GM18909 (cell line): ENCODE data around the gene IPO5.
"Not testable (repeated sequence)": the region's sequence is repeated elsewhere in the genome, so short reads cannot be mapped to it uniquely, and the experiment has no call there.

Source experiments
- ATAC-seq: cut with Tn5 transposase; IDR thresholded peaks from one replicate; pipeline ENCODE4 v1.9.1; 2021; ENCODE audit warnings: mild to moderate bottlenecking; ENCODE audit not compliant: unreplicated experiment, poor library complexity

IPO5 gene

DNA sequence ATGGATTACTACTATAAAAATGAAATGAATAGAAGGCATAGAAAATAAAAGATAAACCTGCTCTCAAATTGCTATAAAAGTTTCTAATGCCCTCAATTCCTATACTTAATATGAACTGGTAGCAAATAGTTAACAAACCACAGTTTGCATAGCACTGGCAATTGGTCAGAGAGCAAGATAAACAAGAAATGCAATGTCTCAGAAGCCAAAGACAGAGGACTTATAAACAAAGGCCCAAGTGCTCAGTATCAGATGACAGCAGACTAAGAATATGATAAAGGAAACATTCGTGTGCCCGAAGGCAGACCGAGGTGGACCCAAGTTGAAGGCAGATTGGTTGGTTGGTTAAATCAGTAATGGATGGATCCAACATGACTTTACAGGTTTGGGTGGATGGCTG is 50.6 kb downstream of the IPO5 start:
- ATAC-seq: no peak

- ATAC-seq: not testable (repeated sequence)
These were observed 51.5 kb downstream of the IPO5 start for GRCh38 chr13:98004997-98005396.

- no peak for ATAC-seq
These were observed 53.5 kb downstream of the IPO5 start for GRCh38 chr13:98007001-98007400.

DNA sequence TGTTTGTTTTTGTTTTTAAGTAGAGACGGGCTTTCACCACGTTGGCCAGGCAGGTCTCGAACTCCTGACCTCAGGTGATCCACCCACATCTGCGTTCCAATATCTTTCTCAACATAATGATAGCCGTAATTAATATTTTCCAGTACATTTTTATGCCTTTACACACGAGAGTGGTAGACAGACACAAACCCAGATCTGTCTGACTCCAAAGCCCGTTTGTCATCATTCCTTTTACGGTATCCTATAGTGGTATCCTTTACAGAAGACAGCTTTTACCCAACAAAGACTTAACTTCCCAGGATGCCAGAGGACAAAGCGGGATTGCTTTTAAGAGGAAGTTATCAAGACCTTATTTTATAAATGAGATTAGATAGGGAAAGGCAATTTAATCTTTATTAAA is 59.8 kb downstream of the IPO5 start:
- no peak for ATAC-seq

DNA sequence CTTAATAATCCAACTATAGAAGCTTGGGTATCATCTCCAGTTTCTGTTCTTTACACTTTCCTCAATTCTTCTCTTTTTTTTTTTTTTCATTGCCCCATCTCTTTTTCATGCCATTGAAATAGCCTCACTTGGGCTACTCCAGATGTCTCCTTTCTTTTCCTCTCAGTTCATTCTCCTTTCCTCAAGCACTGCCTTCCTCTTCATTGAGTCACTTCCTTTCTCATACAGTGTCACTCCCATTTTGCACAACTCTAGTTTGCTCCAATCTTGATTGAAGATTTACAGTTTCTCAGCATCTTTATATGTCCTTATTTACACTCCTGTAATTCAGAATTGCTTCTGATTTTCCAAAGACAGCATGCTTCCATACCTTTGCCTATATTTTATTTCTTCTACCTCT is 61.3 kb downstream of the IPO5 start:
- no peak for ATAC-seq

- ATAC-seq: no peak
These were observed 64.8 kb downstream of the IPO5 start for GRCh38 chr13:98018293-98018692.

DNA sequence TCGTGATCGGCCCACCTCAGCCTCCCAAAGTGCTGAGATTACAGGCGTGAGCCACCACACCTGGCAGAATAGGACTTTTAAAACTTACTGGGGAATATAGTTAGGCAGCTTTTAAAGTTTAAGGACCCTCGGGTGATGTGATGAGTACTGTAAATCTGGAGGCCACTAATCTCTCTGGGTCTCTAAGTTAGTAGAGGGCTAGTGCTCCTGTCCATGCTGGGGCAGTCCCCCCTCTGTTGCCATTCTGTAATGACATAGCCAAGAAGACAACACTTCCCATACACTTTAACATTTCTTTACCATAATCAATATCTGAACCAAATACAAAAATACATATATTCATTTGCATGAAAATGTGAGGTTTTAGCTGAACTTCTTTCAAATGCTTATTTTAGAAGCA is 65.7 kb downstream of the IPO5 start:
- no peak for ATAC-seq

GRCh38 chr13:98020271-98020670 is 66.8 kb downstream of the IPO5 start:
- ATAC-seq: no peak

DNA sequence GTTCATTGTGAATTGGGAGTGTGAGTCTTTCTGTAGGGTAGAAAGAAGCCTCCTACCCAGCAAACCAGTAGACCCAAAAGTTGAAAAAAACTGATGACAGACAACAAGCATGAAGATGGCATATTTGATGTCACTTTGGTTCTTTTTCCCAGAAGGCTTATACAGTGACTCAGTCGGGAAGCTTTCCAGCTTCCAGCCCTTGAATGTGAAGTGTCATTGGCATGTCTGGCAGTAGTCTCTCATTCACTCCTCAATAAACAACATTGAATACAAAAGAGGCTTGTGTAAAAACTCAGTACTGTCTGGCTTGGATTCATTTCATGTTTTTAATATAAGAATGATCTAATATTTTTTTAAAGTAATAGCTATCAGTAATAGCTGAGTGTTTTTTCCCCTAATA is 68.7 kb downstream of the IPO5 start:
- no peak for ATAC-seq

DNA sequence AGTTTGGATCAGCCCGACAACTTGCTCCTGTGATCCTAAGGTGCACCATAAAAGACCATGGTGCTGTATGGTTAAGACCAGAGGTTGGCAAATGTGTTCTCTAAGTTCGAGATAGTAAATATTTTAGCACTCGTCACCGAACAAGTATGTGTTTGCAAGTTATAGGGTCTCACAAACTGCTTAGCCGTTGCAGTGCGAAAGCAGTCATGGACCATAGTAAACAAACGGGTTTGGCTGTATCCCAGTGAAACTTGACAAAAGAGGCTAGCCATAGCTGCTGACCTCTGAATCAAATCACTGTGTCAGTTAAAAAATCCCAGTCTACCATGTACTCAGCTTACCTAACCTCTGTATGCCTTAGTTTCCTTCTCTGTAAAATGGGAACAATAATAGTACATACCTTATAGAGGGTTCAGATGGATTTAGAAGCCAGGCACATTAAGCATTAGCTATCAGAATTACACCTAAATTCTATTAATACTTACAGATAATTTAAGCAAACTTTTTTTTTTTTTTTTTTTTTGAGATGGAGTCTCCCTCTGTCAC is 72.1 kb downstream of the IPO5 start:
- no peak for ATAC-seq

GRCh38 chr13:98026457-98026857 is 73.0 kb downstream of the IPO5 start:
- no peak for ATAC-seq

DNA sequence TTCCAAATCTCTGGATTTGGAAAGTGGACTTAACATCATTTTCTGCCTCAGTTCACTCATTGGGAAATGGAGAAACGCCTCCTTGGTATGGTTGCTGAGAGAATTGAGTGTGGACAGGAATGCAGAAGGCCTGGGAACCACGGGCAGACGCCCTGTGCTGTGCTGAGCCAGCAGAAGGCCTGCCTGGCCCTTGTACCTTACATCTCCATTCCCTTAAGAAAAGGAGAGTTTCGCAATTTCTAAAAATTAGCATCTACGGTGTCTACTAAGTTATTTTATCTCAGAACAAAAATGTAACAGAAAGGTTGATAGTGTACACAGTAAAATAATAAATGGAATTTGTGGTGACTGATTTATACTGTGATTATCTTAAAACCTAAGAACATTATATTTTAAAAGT is 78.7 kb downstream of the IPO5 start:
- ATAC-seq: no peak

GRCh38 chr13:98033277-98034247 is 80.1 kb downstream of the IPO5 start:
- ATAC-seq: peak; percentile 59

- ATAC-seq: no peak
These were observed 81.9 kb downstream of the IPO5 start for GRCh38 chr13:98035373-98035772.

- not testable (repeated sequence) for ATAC-seq
These were observed 83.3 kb downstream of the IPO5 start for GRCh38 chr13:98036564-98037302.

DNA sequence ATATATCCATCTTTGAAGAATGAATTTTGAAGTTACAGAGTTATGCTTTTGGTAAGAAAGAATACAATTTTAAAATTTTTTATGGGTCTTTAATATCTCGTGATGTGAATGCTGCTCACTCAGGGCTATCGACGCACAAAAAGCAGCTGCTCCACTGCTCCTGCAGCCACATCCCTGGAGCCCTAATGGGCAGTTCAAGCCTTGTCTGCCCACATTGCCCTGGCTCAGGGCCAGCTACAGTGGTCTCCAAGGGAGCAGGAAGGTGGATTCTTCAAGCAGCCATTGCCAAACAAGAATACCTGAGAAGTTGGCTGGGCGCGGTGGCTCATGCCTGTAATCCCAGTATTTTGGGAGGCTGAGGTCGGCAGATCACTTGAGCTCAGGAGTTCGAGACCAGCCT is 85.8 kb downstream of the IPO5 start:
- no peak for ATAC-seq

GRCh38 chr13:98039964-98040363 is 86.5 kb downstream of the IPO5 start:
- no peak for ATAC-seq

DNA sequence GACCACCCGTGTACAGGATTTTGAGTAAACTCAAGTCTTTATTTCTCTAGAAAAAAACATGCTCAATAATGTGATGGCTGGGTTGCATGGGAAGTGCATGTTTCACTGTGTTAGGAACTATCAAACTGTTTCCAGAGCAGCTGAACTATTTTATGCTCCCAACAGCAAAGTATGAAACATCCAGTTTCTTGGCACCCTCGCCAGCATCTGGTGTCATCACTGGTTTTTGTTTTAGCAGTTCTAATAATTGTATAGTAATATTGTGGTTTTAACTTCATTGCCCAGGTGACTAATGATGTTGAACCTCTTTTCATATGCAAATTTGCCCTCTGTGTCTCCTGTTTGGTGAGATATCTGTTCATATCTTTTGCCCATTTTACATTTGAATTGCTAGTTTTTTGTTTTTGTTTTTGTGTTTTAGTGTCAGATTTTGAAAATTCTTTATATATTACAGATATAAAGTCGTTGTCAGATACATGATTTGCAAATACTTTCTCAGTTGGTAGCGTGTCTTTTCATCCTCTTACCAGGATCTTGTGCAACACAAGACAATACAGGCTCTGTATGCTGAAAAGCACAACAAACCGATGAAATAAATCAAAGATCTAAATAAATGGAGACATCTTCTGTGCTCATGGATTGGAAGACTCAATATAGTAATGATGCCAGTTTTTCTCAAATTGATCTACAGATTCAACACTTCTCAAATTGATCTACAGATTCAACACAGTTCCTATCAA is 87.8 kb downstream of the IPO5 start:
- no peak for ATAC-seq

- ATAC-seq: no peak
These were observed 90.8 kb downstream of the IPO5 start for GRCh38 chr13:98044301-98044700.

DNA sequence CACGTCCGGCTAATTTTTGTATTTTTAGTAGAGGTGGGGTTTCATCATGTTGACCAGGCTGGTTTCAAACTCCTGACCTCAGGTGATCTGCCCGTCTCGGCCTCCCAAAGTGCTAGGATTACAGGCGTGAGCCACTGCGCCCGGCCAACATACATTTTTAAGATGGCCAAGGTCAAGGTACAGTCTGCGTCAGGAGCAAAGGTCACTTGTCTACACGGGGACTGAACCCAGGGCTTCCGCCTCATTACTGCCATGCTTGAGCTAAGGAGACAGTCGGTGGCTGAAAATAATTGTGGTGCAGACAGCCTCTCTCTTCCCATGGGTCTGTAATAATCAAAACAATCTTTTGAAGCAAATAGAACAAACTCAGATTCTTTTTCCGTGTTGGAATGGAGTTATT is 94.3 kb downstream of the IPO5 start:
- ATAC-seq: not testable (repeated sequence)
